GM23338 (cell line): ENCODE data around the gene ZDHHC3. TPM values are rescaled to one million over a fixed set of nuclear protein-coding genes. Genes with fewer than 3 reads are reported as not detected.

Experiments used
- ATAC-seq: fragments of 200-7000 bp; cut with Tn5 transposase; 3 replicates; pipeline ENCODE4 v1.9.1; 2020
- DNase-seq: peaks from one replicate; pipeline ENCODE4 v3.0.0-alpha.2; 2015; ENCODE audit warnings: low spot score
- H2AFZ ChIP-seq: fragments of 200-600 bp; sonication (generic); 2 replicates; pipeline ENCODE4 v1.8.0; 2016; ENCODE audit warnings: antibody characterized with exemption, mild to moderate bottlenecking, moderate library complexity
- H3F3A ChIP-seq: fragments of 200-600 bp; sonication (generic); replicated peaks from 2 replicates; pipeline ENCODE4 v1.8.0; 2017; ENCODE audit warnings: antibody characterized with exemption, mixed run types, low read depth
- H3K27ac ChIP-seq: fragments of 200-600 bp; sonication (generic); 2 replicates; pipeline ENCODE4 v1.6.1; 2016; ENCODE audit warnings: low read depth
- H3K27me3 ChIP-seq: fragments of 200-600 bp; sonication (generic); 2 replicates; pipeline ENCODE4 v1.8.0; 2016; ENCODE audit warnings: mild to moderate bottlenecking, mixed run types, moderate library complexity; ENCODE audit not compliant: insufficient read depth
- H3K36me3 ChIP-seq: fragments of 200-600 bp; sonication (generic); 2 replicates; pipeline ENCODE4 v1.8.0; 2016; ENCODE audit warnings: mild to moderate bottlenecking; ENCODE audit not compliant: insufficient read depth
- H3K4me1 ChIP-seq: fragments of 200-600 bp; sonication (generic); 2 replicates; pipeline ENCODE4 v1.8.0; 2016; ENCODE audit warnings: mild to moderate bottlenecking, moderate library complexity; ENCODE audit not compliant: insufficient read depth
- H3K4me2 ChIP-seq: fragments of 200-600 bp; sonication (generic); 2 replicates; pipeline ENCODE4 v1.7.1; 2017; ENCODE audit warnings: mixed run types
- H3K4me3 ChIP-seq: fragments of 200-600 bp; sonication (generic); 2 replicates; pipeline ENCODE4 v1.6.1; 2016; ENCODE audit warnings: mixed run types
- H3K79me2 ChIP-seq: fragments of 200-600 bp; sonication (generic); replicated peaks from 2 replicates; pipeline ENCODE4 v1.8.0; 2017; ENCODE audit warnings: mild to moderate bottlenecking; ENCODE audit not compliant: insufficient read depth
- H3K9me2 ChIP-seq: fragments of 200-600 bp; sonication (generic); 2 replicates; pipeline ENCODE4 v1.8.0; 2017; ENCODE audit not compliant: insufficient read depth
- H4K20me1 ChIP-seq: fragments of 200-600 bp; sonication (generic); replicated peaks from 2 replicates; pipeline ENCODE4 v1.8.0; 2017; ENCODE audit warnings: mild to moderate bottlenecking; ENCODE audit not compliant: insufficient read depth
- H3K27ac Mint-ChIP-seq: 2 replicates; pipeline ENCODE4 v1.8.0; 2020; ENCODE audit warnings: inconsistent platforms, mild to moderate bottlenecking, moderate library complexity, mixed read lengths
- H3K27me3 Mint-ChIP-seq: 3 replicates; pipeline ENCODE4 v1.8.0; 2022; ENCODE audit warnings: low read depth, mild to moderate bottlenecking, moderate library complexity, mixed read lengths, inconsistent platforms; ENCODE audit not compliant: insufficient read depth, poor library complexity
- H3K36me3 Mint-ChIP-seq: 3 replicates; pipeline ENCODE4 v1.8.0; 2021; ENCODE audit warnings: low read depth, mild to moderate bottlenecking, inconsistent platforms, moderate library complexity, mixed read lengths
- H3K4me1 Mint-ChIP-seq: 3 replicates; pipeline ENCODE4 v1.8.0; 2020; ENCODE audit warnings: mild to moderate bottlenecking, inconsistent platforms, mixed read lengths
- H3K4me3 Mint-ChIP-seq: 3 replicates; pipeline ENCODE4 v1.8.0; 2021; ENCODE audit warnings: moderate library complexity, mild to moderate bottlenecking, inconsistent platforms, mixed read lengths
- H3K9me3 Mint-ChIP-seq: 3 replicates; pipeline ENCODE4 v1.8.0; 2020; ENCODE audit warnings: moderate library complexity, mild to moderate bottlenecking, inconsistent platforms, mixed read lengths
- CREB1 ChIP-seq: fragments of 250-450 bp; sonication (Bioruptor Pico); IDR thresholded peaks from 2 replicates; pipeline ENCODE4 v1.5.0; 2020; ENCODE audit warnings: low read depth, mild to moderate bottlenecking, moderate library complexity
- EZH2 ChIP-seq: fragments of 200-600 bp; sonication (generic); IDR thresholded peaks from one replicate; pipeline ENCODE4 v1.8.0; 2017; ENCODE audit warnings: antibody characterized with exemption, mild to moderate bottlenecking, low read depth; ENCODE audit not compliant: unreplicated experiment
- EZH2phosphoT487 ChIP-seq: fragments of 200-600 bp; sonication (generic); IDR thresholded peaks from one replicate; pipeline ENCODE4 v1.8.1; 2018; ENCODE audit warnings: antibody characterized with exemption; ENCODE audit not compliant: unreplicated experiment
- JUNB ChIP-seq: IDR thresholded peaks from one replicate; pipeline ENCODE4 v1.6.1; 2016; ENCODE audit warnings: antibody characterized with exemption; ENCODE audit not compliant: unreplicated experiment
- NANOG ChIP-seq: IDR thresholded peaks from 2 replicates; pipeline ENCODE4 v1.6.1; 2016; ENCODE audit warnings: antibody characterized with exemption, borderline replicate concordance
- POLR2AphosphoS5 ChIP-seq: IDR thresholded peaks from 2 replicates; pipeline ENCODE4 v1.6.1; 2016; ENCODE audit warnings: antibody characterized with exemption, low read depth
- STAT1 ChIP-seq: IDR thresholded peaks from one replicate; pipeline ENCODE4 v1.6.1; 2016; ENCODE audit warnings: antibody characterized with exemption; ENCODE audit not compliant: unreplicated experiment
- ZNF114 ChIP-seq: fragments of 250-450 bp; sonication (Bioruptor Pico); IDR thresholded peaks from 2 replicates; pipeline ENCODE4 v1.5.0; 2020; ENCODE audit warnings: mild to moderate bottlenecking, moderate library complexity
- ZNF331 ChIP-seq: fragments of 250-450 bp; sonication (Bioruptor Pico); IDR thresholded peaks from 2 replicates; pipeline ENCODE4 v1.5.0; 2020; ENCODE audit warnings: low read depth, mild to moderate bottlenecking, moderate library complexity
- polyA plus RNA-seq: library from polyadenylated mRNA; unstranded; fragments of >200 nt; fragmentation: Nextera tagmentation; extraction: Ambion mirVana; gene quantifications from 2 replicates; pipeline ENCODE4 v1.2.1, GENCODE V29; 2016
- total RNA-seq: library from RNA; depleted of rRNA; stranded (reverse); fragments of >200 nt; shearing (Covaris generic); gene quantifications from 2 replicates; pipeline ENCODE4 v1.2.3, GENCODE V29; 2014
- TF ChIP-seq, protein P1 (sequence below), 2 experiments: fragments of 200-600 bp in 1 of 2; sonication (generic) in 1 of 2; conservative IDR thresholded peaks; 2 replicates each; pipeline versions ENCODE4 v1.5.1 to v1.6.1; 2016 to 2017; ENCODE audit warnings: antibody characterized with exemption in 2 of 2, low read depth in 2 of 2, mild to moderate bottlenecking in 2 of 2, moderate library complexity in 1 of 2
- TF ChIP-seq, protein P2 (sequence below): fragments of 250-450 bp; sonication (Bioruptor Pico); IDR thresholded peaks from 2 replicates; pipeline ENCODE4 v1.5.0; 2020; ENCODE audit warnings: mild to moderate bottlenecking, moderate library complexity
- TF ChIP-seq, protein P3 (sequence below): IDR thresholded peaks from 2 replicates; pipeline ENCODE4 v1.6.1; 2016; ENCODE audit warnings: antibody characterized with exemption
- TF ChIP-seq, protein P4 (sequence below): IDR thresholded peaks from one replicate; pipeline ENCODE4 v1.6.1; 2018; ENCODE audit warnings: antibody characterized with exemption; ENCODE audit not compliant: unreplicated experiment

The ZDHHC3 gene
- total and polyA plus RNA-seq, 2 experiments from 2014 or later = 28.9 to 84.2 TPM

DNA sequence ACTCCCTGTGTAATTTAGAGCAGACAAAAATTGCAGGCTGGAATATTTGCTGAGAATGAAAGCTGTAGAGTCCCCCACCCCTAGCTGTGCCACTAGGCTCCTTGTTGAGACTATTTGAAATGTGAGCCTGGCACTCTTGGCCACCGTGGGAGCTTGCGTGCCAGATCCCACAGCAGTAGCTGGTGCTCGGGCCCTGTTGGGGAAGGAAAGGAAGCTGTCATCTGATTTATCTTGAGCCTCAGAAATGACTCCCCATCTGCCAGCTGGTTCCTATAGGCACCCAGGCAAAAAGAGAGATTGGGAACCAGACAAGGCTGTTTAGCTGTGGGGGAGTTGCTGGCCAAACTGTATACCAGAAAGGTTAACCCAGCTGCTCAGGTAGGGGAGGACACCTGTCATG is 26.7 kb upstream of the ZDHHC3 start:
- DNase-seq (no peak), ATAC-seq (no peak)
- no peaks in the 10 kb centered on the region for H3F3A ChIP-seq
- no peaks in the 10 kb centered on the region; the same call in 1 of the 2 replicates for H3K79me2 ChIP-seq
- H3K27ac ChIP-seq = no peak overlapping the region
- no peaks in the 10 kb centered on the region for H3K27me3 ChIP-seq
- TF ChIP-seq ZNF331 = no peak
- TF ChIP-seq STAT1 = no peak
- TF ChIP-seq ZNF114 (CRISPR knock-in tag) = no peak
- TF ChIP-seq, protein P1, sequence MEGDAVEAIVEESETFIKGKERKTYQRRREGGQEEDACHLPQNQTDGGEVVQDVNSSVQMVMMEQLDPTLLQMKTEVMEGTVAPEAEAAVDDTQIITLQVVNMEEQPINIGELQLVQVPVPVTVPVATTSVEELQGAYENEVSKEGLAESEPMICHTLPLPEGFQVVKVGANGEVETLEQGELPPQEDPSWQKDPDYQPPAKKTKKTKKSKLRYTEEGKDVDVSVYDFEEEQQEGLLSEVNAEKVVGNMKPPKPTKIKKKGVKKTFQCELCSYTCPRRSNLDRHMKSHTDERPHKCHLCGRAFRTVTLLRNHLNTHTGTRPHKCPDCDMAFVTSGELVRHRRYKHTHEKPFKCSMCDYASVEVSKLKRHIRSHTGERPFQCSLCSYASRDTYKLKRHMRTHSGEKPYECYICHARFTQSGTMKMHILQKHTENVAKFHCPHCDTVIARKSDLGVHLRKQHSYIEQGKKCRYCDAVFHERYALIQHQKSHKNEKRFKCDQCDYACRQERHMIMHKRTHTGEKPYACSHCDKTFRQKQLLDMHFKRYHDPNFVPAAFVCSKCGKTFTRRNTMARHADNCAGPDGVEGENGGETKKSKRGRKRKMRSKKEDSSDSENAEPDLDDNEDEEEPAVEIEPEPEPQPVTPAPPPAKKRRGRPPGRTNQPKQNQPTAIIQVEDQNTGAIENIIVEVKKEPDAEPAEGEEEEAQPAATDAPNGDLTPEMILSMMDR (conservative IDR thresholded peaks at IDR 0.05; ENCODE audit: low read depth in 2 of 2) = no peak
- TF ChIP-seq, protein P2, sequence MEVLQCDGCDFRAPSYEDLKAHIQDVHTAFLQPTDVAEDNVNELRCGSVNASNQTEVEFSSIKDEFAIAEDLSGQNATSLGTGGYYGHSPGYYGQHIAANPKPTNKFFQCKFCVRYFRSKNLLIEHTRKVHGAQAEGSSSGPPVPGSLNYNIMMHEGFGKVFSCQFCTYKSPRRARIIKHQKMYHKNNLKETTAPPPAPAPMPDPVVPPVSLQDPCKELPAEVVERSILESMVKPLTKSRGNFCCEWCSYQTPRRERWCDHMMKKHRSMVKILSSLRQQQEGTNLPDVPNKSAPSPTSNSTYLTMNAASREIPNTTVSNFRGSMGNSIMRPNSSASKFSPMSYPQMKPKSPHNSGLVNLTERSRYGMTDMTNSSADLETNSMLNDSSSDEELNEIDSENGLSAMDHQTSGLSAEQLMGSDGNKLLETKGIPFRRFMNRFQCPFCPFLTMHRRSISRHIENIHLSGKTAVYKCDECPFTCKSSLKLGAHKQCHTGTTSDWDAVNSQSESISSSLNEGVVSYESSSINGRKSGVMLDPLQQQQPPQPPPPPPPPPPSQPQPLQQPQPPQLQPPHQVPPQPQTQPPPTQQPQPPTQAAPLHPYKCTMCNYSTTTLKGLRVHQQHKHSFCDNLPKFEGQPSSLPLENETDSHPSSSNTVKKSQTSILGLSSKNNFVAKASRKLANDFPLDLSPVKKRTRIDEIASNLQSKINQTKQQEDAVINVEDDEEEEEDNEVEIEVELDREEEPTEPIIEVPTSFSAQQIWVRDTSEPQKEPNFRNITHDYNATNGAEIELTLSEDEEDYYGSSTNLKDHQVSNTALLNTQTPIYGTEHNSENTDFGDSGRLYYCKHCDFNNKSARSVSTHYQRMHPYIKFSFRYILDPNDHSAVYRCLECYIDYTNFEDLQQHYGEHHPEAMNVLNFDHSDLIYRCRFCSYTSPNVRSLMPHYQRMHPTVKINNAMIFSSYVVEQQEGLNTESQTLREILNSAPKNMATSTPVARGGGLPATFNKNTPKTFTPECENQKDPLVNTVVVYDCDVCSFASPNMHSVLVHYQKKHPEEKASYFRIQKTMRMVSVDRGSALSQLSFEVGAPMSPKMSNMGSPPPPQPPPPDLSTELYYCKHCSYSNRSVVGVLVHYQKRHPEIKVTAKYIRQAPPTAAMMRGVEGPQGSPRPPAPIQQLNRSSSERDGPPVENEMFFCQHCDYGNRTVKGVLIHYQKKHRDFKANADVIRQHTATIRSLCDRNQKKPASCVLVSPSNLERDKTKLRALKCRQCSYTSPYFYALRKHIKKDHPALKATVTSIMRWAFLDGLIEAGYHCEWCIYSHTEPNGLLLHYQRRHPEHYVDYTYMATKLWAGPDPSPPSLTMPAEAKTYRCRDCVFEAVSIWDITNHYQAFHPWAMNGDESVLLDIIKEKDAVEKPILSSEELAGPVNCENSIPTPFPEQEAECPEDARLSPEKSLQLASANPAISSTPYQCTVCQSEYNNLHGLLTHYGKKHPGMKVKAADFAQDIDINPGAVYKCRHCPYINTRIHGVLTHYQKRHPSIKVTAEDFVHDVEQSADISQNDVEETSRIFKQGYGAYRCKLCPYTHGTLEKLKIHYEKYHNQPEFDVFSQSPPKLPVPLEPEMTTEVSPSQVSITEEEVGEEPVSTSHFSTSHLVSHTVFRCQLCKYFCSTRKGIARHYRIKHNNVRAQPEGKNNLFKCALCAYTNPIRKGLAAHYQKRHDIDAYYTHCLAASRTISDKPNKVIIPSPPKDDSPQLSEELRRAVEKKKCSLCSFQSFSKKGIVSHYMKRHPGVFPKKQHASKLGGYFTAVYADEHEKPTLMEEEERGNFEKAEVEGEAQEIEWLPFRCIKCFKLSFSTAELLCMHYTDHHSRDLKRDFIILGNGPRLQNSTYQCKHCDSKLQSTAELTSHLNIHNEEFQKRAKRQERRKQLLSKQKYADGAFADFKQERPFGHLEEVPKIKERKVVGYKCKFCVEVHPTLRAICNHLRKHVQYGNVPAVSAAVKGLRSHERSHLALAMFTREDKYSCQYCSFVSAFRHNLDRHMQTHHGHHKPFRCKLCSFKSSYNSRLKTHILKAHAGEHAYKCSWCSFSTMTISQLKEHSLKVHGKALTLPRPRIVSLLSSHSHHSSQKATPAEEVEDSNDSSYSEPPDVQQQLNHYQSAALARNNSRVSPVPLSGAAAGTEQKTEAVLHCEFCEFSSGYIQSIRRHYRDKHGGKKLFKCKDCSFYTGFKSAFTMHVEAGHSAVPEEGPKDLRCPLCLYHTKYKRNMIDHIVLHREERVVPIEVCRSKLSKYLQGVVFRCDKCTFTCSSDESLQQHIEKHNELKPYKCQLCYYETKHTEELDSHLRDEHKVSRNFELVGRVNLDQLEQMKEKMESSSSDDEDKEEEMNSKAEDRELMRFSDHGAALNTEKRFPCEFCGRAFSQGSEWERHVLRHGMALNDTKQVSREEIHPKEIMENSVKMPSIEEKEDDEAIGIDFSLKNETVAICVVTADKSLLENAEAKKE (CRISPR knock-in tag) = no peak
- TF ChIP-seq, protein P3, sequence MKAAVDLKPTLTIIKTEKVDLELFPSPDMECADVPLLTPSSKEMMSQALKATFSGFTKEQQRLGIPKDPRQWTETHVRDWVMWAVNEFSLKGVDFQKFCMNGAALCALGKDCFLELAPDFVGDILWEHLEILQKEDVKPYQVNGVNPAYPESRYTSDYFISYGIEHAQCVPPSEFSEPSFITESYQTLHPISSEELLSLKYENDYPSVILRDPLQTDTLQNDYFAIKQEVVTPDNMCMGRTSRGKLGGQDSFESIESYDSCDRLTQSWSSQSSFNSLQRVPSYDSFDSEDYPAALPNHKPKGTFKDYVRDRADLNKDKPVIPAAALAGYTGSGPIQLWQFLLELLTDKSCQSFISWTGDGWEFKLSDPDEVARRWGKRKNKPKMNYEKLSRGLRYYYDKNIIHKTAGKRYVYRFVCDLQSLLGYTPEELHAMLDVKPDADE = no peak
- no peak for TF ChIP-seq POLR2AphosphoS5
- TF ChIP-seq CREB1 (CRISPR knock-in tag) = no peak
- TF ChIP-seq EZH2phosphoT487 = no peak
- no peak for TF ChIP-seq NANOG
- no peak for TF ChIP-seq EZH2
- TF ChIP-seq, protein P4, sequence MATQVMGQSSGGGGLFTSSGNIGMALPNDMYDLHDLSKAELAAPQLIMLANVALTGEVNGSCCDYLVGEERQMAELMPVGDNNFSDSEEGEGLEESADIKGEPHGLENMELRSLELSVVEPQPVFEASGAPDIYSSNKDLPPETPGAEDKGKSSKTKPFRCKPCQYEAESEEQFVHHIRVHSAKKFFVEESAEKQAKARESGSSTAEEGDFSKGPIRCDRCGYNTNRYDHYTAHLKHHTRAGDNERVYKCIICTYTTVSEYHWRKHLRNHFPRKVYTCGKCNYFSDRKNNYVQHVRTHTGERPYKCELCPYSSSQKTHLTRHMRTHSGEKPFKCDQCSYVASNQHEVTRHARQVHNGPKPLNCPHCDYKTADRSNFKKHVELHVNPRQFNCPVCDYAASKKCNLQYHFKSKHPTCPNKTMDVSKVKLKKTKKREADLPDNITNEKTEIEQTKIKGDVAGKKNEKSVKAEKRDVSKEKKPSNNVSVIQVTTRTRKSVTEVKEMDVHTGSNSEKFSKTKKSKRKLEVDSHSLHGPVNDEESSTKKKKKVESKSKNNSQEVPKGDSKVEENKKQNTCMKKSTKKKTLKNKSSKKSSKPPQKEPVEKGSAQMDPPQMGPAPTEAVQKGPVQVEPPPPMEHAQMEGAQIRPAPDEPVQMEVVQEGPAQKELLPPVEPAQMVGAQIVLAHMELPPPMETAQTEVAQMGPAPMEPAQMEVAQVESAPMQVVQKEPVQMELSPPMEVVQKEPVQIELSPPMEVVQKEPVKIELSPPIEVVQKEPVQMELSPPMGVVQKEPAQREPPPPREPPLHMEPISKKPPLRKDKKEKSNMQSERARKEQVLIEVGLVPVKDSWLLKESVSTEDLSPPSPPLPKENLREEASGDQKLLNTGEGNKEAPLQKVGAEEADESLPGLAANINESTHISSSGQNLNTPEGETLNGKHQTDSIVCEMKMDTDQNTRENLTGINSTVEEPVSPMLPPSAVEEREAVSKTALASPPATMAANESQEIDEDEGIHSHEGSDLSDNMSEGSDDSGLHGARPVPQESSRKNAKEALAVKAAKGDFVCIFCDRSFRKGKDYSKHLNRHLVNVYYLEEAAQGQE = no peak
- no peak for TF ChIP-seq JUNB
- peaks cover 60% of the 10 kb centered on the region for H3K36me3 ChIP-seq
- Mint-ChIP-seq H3K27ac (no peak overlapping the region), H3K9me3 (peaks cover 10% of the 10 kb centered on the region), H3K27me3 (no peaks in the 10 kb centered on the region), H3K4me1 (no peaks in the 10 kb centered on the region), H3K4me3 (no peak overlapping the region), H3K36me3 (peaks cover 88% of the 10 kb centered on the region)
- no peak overlapping the region for H2AFZ ChIP-seq
- H3K4me1 ChIP-seq = no peaks in the 10 kb centered on the region
- H4K20me1 ChIP-seq = peaks cover 6% of the 10 kb centered on the region
- no peak overlapping the region for H3K4me2 ChIP-seq
- no peak overlapping the region for H3K4me3 ChIP-seq
- H3K9me2 ChIP-seq = no peaks in the 10 kb centered on the region
